ENCODE results near the gene HMGCS1. TPM values are rescaled to one million over a fixed set of nuclear protein-coding genes. Genes with fewer than 3 reads are reported as not detected.
A peak's percentile ranks its signal among the peaks of the same experiment; 100 is the strongest.

Gene HMGCS1
- total and polyA plus RNA-seq, 2 of the 13 experiments (the other 11 are each of a cell fraction or from before 2014, with no cell fraction given) = 56.8 to 318 TPM

GRCh38 chr5:43313035-43313853, at the start of gene HMGCS1 (continued):
- TF ChIP-seq ZNF605 (CRISPR knock-in tag; IDR thresholded peaks at IDR 0.05) = no peak; the same call in none of the 2 replicates
- TF ChIP-seq TCF7 (IDR thresholded peaks at IDR 0.05; ENCODE audit: low read depth) = no peak
- peak; percentile 78; the same call in 1 of the 2 replicates for TF ChIP-seq ZNF446 (CRISPR knock-in tag; IDR thresholded peaks at IDR 0.05)
- no peak for TF ChIP-seq E2F1 (CRISPR knock-in tag; IDR thresholded peaks at IDR 0.05)
- TF ChIP-seq KMT2A (CRISPR knock-in tag; IDR thresholded peaks at IDR 0.05) = peak; percentile 85; the same call in 1 of the 2 replicates
- TF ChIP-seq TAF15 (IDR thresholded peaks at IDR 0.05; ENCODE audit: low read depth, low read length, poor library complexity, severe bottlenecking) = peak; percentile 77
- no peak for TF ChIP-seq BCL6 (CRISPR knock-in tag; IDR thresholded peaks at IDR 0.05)
- TF ChIP-seq ETV6 (CRISPR knock-in tag; conservative IDR thresholded peaks at IDR 0.05) = peak; percentile 94
- TF ChIP-seq ZNF639 (CRISPR knock-in tag; conservative IDR thresholded peaks at IDR 0.05) = no peak
- TF ChIP-seq ZNF850 (CRISPR knock-in tag; conservative IDR thresholded peaks at IDR 0.05) = no peak
- peak; percentile 60; the same call in 1 of the 2 replicates for TF ChIP-seq JUND (CRISPR knock-in tag; IDR thresholded peaks at IDR 0.05)
- TF ChIP-seq NFATC3 (CRISPR knock-in tag; IDR thresholded peaks at IDR 0.05) = no peak
- peak; percentile 86 for TF ChIP-seq PBX2 (CRISPR knock-in tag; IDR thresholded peaks at IDR 0.05)
- TF ChIP-seq IRX3 (CRISPR knock-in tag; IDR thresholded peaks at IDR 0.05; ENCODE audit: borderline replicate concordance, low read depth) = peak; percentile 85; the same call in 1 of the 2 replicates
- no peak for TF ChIP-seq JUN (CRISPR knock-in tag; IDR thresholded peaks at IDR 0.05)
- no peak for TF ChIP-seq E2F5 (CRISPR knock-in tag; conservative IDR thresholded peaks at IDR 0.05)
- no peak for TF ChIP-seq ZNF513 (CRISPR knock-in tag; conservative IDR thresholded peaks at IDR 0.05)
- no peak for TF ChIP-seq SIX1 (CRISPR knock-in tag; IDR thresholded peaks at IDR 0.05; ENCODE audit: borderline replicate concordance)
- TF ChIP-seq SYNCRIP (IDR thresholded peaks at IDR 0.05; ENCODE audit: insufficient read depth, low read depth, low read length) = no peak
- peak; percentile 97 for TF ChIP-seq ATF1 (CRISPR knock-in tag; IDR thresholded peaks at IDR 0.05)
